Sigmoid colon (tissue), 4 donors: ENCODE measurements around the gene PPP1R2.

Source experiments
- POLR2A ChIP-seq, 2 donors: fragments of 450-650 bp; IDR thresholded peaks; one replicate each; pipeline ENCODE4 v1.6.1; 2016; ENCODE audit warnings: antibody characterized with exemption in 2 of 2, mild to moderate bottlenecking in 2 of 2, moderate library complexity in 2 of 2
- POLR2AphosphoS5 ChIP-seq, 4 donors: sonication (generic); formaldehyde crosslinking; IDR thresholded peaks; one replicate each; pipeline ENCODE4 v1.6.1; 2017; ENCODE audit warnings: antibody characterized with exemption in 4 of 4
- TF ChIP-seq, protein P1 (sequence below), 4 experiments: fragments of 450-650 bp in 3 of 4; fragments of 200-600 bp in 1 of 4; IDR thresholded peaks; one replicate each; pipeline ENCODE4 v1.5.1; 2016 to 2019; ENCODE audit warnings: antibody characterized with exemption in 4 of 4, mild to moderate bottlenecking in 3 of 4, moderate library complexity in 2 of 4

DNA sequence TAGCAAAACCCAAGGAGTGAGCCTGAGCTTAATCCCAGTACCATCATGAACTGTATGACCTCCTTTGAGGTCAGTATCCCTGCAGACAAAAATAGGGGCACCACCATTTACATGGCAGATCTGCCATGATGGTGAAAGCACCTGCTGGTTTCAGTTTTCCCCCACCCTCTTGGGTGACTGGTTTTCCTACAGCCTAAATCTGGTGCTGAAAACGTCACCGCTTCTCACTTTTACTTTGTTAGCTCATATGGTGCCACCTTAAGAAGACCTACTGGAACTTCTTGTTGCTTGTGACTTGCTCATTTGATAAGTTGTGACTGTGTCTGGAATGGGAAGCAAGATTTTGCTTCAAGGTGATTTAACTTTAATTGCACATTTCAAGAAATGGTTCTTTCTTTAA lies 5.1 kb downstream of the PPP1R2 start:
- TF ChIP-seq, protein P1, sequence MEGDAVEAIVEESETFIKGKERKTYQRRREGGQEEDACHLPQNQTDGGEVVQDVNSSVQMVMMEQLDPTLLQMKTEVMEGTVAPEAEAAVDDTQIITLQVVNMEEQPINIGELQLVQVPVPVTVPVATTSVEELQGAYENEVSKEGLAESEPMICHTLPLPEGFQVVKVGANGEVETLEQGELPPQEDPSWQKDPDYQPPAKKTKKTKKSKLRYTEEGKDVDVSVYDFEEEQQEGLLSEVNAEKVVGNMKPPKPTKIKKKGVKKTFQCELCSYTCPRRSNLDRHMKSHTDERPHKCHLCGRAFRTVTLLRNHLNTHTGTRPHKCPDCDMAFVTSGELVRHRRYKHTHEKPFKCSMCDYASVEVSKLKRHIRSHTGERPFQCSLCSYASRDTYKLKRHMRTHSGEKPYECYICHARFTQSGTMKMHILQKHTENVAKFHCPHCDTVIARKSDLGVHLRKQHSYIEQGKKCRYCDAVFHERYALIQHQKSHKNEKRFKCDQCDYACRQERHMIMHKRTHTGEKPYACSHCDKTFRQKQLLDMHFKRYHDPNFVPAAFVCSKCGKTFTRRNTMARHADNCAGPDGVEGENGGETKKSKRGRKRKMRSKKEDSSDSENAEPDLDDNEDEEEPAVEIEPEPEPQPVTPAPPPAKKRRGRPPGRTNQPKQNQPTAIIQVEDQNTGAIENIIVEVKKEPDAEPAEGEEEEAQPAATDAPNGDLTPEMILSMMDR (IDR thresholded peaks at IDR 0.05): no peak
- TF ChIP-seq POLR2A (IDR thresholded peaks at IDR 0.05) (no peak), POLR2AphosphoS5 (IDR thresholded peaks at IDR 0.05) (no peak)
